GM18861 (cell line): ENCODE data around the gene LSM6.

Source experiments
- ATAC-seq: cut with Tn5 transposase; IDR thresholded peaks from one replicate; pipeline ENCODE4 v1.9.1; 2021; ENCODE audit not compliant: unreplicated experiment

Gene LSM6

GRCh38 chr4:146183209-146183608 is 7.7 kb downstream of the LSM6 start:
- no peak for ATAC-seq

- no peak for ATAC-seq
Measured at GRCh38 chr4:146186041-146186440, 10.5 kb downstream of the LSM6 start.

GRCh38 chr4:146186596-146186995 is 11.1 kb downstream of the LSM6 start:
- ATAC-seq: no peak

- no peak for ATAC-seq
Measured at GRCh38 chr4:146190456-146190855, 14.9 kb downstream of the LSM6 start.

GRCh38 chr4:146191766-146192458 is 16.4 kb downstream of the LSM6 start:
- ATAC-seq: no peak

- ATAC-seq: no peak
Measured at GRCh38 chr4:146193628-146194027, 18.1 kb downstream of the LSM6 start.

- no peak for ATAC-seq
Measured at GRCh38 chr4:146194212-146194611, 18.7 kb downstream of the LSM6 start.

- ATAC-seq: no peak
Measured at GRCh38 chr4:146202665-146203064, 27.1 kb downstream of the LSM6 start.

- ATAC-seq: no peak
Measured at GRCh38 chr4:146207410-146207809, 31.9 kb downstream of the LSM6 start.

- no peak for ATAC-seq
Measured at GRCh38 chr4:146210890-146211289, 35.4 kb downstream of the LSM6 start.

GRCh38 chr4:146211440-146211839 is 35.9 kb downstream of the LSM6 start:
- ATAC-seq: no peak

GRCh38 chr4:146212781-146213180 is 37.3 kb downstream of the LSM6 start:
- no peak for ATAC-seq

- no peak for ATAC-seq
Measured at GRCh38 chr4:146214238-146214637, 38.7 kb downstream of the LSM6 start, which contains the start of gene REELD1. TSS of gene REELD1 (plus strand) at chr4:146214538. CDS start at chr4:146216953, 2,415 bp downstream.

- no peak for ATAC-seq
Measured at GRCh38 chr4:146222313-146222712, 46.8 kb downstream of the LSM6 start.

- no peak for ATAC-seq
Measured at GRCh38 chr4:146224326-146224966, 48.9 kb downstream of the LSM6 start.

- ATAC-seq: no peak
Measured at GRCh38 chr4:146229406-146229805, 53.9 kb downstream of the LSM6 start.

GRCh38 chr4:146232131-146232722 is 56.7 kb downstream of the LSM6 start:
- no peak for ATAC-seq

GRCh38 chr4:146235654-146236177 is 60.2 kb downstream of the LSM6 start:
- ATAC-seq: no peak

- ATAC-seq: no peak
Measured at GRCh38 chr4:146236216-146236615, 60.7 kb downstream of the LSM6 start.

- ATAC-seq: no peak
Measured at GRCh38 chr4:146237092-146237491, 61.6 kb downstream of the LSM6 start.

GRCh38 chr4:146238107-146238506 is 62.6 kb downstream of the LSM6 start:
- ATAC-seq: no peak
